DMS 273 (cell line): Measurements from ENCODE around the gene GATA2.

Experiments
- DNase-seq: peaks from one replicate; lab custom pipeline; 2025; ENCODE audit not compliant: unreplicated experiment; lab: John Stamatoyannopoulos, UW

The GATA2 gene

DNA sequence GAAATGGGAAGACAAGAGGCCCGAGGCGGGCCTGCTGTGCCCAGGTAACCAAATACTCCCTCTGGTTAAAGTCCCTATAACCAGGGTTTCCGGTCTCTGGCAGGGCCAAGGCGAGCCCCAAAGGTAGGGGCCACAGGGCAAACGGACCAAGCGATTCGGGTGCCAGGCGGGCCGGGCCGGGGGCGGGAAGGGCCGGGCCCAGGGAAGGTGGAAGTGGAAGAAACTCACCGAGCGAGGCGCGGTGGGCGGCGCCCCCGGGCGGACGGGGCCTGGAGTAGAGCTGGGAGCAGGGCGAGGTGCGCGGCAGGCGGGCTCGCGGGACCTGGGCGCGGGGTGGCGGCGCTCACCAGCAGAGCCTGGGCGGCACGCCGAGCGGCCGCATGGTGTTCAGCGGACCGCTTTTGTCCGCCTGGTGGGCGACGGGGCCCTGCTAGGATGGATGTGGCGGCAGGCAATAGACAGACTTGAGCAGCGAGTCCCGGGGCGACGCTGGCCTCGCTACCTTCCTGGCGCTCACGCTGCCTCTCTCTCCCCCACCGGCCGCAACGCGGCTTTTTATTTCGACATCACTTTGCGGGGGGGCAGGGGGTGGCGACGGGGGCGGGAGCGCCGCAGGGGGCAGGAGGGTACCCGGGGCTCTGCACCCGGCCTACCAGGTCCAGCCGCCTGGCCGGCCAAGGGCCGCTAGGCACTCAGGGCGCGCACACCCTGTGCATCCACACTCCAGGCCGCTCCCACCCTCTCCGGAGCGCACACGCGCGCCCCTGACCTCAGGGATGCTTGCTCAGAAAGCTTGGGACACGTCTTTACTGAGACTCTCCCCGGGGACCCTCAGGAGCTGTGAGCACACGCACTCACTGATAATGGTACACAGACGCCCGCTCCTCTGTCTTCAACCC lies at the start of gene GATA2:
GATA2 (minus strand) TSS at position 531 of the 899 bp plus-strand sequence. CDS start 6,170 bp downstream, outside the sequence.
- DNase-seq, result no peak

DNA sequence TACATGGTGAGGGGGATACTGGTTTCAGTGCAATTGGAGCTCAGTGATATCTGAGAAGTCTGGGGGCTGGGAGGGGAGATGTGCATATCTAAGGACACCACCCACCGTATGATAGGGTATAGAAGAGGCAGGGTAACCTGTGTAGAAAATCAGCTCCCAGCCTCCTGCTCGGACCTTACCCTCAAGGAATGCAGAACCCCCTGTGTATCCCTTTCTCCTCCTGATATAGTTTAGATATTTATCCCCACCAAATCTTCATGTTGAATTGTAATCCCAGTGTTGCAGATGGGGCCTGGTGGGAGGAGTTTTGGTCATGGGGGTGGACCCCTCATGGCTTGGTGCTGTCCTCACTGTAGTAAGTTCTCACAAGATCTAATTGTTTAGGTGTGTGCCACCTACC lies 48.2 kb upstream of the GATA2 start:
- DNase-seq, result no peak

DNA sequence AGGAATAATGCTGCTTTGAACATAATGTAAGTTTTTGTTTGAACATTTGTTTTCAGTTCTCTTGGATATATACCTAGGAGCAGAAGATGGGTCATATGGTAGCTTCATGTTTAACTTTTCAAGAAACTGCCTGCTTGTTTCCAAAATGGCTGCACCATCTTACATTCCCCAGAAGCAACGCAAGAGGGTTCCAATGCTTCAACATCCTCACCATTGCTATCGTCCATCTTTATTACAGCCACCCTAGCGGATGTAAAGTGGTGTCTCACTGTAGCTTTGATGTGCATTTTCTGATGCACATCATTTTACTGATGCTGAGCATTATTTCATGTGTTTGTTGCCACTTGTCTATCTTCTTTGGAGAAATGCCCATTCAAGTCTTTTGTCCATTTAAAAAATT lies 46.4 kb upstream of the GATA2 start:
- DNase-seq, result no peak

DNA sequence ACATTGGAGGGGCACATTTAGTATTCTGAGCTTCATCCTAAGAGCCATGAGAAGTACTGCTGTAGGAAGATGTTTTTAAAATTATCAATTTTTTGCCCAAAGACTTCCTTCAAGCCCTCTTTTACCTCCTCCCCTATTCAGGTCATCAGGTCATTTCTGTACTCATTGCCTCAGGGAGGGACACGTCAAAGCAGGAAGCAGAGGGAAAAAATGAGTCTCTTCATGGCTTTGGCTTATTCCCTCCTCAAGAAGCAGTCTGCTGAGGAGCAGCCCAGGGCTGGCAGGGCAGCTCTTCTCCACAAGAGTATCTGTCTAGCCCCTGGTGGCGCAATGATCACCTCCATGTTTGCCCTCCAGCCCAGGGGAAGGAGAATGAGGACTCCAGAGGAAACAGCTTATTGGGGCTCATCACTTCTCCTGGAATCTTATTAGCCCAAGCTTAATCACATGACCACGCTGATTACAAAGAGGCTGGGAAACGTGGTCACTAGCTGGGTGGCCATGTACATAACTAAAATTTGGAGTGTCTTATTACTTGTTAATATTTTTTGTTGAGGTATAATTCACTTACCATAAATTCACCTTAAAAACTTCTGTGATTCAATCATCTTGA lies 44.2 kb upstream of the GATA2 start:
- DNase-seq, result no peak

DNA sequence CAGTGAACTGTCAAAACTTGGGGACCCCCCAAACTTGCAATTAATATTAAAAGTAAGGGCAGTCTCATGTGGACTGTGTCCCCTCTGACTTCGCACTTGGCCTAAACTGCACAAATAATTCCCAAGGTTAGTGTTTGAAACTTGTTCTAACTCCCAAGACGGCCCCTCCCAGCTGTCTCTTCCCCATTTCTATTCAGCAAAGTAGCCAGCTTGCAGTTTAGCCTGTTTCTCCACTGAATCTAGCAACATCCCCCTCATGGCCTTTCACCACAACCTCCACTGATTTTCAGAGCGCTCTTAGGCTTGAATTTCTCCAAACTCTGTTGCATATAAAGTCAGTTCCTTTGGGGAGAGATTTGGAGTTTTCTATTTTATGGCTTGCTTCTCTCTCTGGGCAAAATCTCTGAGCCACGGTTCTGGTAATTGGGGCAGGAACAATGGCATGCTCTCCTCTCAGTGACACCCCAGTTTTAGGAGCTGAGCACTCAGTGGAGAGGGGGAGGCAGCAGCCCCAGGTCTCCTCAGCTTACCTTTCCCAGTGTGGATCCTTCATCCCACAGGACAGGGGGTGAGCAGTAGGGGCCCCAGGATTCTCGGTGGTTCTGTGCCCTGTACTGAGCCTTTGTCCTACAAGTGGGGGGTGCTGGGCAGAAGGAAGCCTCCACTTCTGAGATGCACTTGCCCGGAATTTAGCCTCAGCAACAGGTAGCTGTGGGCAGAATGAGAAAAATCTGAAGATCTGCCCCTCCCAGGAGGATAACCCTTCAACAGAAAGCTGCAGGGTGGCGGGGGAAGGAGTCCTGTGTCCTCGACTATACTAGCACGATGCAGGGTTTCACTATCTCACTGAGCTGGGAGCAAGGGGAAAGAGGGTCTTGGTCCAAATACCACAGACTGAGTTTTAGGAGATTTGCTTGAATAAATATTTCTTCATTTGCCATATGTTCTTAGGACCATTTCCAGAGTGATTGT lies 39.3 kb upstream of the GATA2 start:
- DNase-seq, result no peak

DNA sequence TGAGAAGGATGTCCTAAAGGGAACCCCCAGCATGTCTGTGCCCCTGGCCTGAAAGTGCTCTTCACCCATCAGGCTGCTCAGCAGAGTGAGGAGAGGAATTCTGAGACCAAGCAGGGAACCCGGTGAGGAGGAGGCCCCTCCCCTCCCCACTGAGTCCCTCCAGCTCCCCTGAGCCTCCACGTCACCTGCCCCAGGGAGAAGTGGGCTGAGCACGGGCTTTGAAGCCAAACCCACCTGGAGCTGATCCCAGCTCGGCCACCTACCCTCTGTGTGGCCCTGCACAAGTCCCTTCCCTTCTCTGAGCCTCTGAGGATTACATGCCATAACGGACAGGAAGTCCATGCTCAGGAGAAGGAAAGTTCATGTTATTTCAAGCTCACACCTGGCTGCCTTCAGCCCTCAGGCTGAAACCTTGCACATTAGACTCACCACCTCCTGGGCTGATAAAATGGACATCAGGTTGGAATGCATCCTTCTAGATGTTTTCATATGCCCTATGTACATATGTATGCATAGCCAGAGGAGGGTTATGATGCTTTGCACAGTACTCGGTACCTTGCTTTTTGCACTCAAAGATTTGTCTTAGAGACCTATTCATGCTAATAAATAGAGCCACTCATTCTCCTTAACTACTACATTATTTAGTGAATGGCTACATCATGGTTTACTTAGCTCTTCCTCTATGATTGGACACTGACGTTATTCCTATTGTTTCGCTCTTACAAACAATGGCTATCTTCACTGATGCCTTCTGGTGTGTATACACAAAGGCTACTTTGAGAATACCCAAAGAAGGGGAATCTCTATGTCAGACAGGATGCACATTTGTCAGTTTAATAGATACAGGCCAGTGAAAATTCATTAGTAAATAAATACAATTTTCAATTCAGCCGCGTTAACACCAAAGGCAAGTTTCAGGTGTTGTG lies 31.6 kb upstream of the GATA2 start:
- DNase-seq, result no peak

DNA sequence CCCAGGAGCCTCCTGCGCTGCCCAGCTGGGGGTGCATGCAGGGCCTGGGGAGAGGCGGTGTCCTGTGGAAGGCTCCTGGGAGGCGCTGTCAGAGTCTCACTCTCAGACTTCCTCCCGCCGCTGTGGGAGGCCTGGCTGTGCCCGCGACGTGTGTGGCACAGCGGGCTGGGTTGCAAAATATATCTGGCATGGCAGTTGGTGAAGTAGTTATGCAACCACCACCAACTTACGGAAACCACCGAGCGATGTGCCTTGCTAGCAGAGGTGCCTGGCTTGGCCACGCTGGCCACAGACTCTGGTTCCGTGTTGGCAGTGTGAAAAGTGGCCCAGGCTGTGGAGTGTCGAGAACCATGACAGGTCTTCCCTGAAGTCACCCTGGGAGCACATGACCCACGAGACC lies 30.6 kb upstream of the GATA2 start:
- no peak for DNase-seq

DNA sequence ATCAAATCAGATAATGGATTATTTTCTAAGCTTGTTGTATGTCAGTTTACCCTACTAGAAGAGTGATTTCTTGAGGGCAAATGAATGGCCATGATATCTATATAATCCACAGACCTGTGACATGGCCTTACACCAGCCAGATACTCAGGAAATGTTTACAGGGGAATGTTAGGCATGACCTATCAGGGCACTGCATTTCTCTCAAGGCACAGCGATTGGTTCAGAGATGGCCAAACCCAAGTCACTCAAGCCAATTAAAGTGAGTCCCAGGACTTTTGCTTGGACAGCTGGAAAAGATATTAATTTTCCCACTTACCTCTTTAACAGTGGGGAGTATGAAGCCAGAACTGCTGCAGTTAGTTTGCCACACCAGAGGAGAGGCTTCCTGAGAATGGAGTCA lies 28.7 kb upstream of the GATA2 start:
- peak; percentile 28 for DNase-seq

DNA sequence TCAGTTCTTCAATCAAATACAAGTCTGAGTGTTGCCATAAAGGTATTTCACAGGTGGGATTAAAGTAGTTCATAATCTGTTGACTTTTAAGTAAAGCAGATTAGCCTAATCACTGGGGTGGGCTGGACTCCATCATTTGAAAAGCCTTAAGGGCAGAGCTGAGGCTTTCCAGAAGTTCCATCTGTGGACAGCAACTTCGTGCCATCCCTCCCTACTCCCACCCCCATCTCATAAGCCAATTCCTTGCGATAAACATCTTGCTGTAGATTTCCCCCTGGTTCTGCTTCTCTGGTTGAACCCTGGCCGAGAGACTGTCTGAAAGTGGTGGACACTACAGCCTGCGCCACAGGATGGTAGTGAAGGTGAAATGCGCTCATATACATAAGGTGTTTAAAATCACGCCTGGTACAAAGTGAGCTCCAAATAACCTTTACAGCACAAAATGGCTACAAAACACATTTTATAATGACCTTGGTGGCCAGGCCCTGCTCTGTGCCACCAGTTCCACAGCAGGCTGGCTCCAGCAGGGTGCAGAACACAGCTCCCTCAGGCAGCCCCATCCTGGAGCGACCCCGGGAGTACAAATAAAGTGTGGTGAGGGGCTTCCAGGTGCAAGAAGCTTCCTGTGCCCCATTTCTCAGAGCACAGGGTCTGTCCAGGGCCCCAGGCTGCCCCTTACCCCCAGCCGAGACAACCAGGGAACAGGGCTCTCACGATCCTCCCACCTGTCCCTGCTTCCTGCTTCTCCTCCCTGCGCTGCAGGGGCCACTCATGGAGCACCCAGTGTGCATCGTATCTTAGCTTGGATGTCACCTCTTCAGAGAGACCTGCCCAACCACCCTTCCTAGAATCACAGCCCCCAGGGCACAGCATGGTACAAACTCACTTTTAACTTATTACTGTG lies 25.8 kb upstream of the GATA2 start:
- DNase-seq, result no peak

DNA sequence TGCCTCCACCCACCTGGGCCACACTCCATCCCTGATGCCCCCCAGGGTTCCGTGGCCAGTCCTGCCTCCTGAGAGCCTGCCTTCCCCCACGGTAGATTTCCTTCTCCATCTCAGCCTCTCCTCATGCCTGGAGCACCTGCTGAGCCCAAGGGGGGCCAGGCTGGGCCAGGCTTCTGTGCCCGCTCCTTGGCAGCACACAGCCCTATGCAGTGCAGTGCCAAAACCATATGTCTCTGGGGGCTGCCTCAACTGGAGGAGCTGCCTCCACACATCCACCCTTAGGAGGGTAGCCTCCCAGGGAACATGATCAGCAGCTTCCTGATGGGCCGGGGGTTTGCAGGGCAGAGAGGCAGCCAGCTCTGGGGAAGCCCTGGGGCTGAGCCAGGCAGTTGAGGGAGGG lies 24.6 kb upstream of the GATA2 start:
- no peak for DNase-seq

DNA sequence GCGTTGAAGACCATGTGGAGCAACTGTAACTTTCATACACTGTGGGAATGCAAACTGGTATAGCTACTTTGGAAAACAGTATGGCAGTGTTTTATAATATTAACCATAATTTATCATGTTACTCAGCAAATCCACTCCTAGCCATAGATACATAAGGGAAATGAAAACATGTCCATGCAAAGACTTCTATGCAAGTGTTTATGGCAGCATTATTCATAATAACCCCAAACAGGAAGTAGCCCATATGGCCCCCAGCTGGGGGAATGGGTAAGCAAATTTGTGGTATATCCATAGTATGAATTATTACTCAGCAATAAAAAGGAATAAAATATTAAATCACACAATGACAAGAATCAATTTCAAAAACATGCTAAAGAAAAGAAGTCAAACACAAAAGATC lies 23.0 kb upstream of the GATA2 start:
- DNase-seq, result no peak

DNA sequence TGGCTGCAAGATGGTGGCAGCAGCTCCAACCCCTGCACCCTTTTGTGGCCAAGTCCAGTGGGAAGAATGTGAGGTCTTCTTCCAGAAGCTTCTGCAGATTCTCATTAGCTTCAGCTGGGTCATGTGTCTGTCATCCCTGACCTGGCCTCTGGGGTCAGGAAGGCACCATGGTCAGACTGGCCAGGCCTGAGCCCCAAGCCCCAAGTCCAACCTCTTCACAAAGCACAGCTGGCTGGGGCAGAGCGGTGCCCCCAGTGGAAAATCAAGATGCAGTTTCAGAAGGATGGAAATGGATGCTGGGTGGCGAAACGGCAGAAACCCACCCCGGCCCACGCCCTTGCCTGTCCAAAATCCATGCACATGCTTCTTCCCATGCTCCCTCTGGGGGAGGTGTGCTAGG lies 15.9 kb upstream of the GATA2 start:
- DNase-seq, result no peak

DNA sequence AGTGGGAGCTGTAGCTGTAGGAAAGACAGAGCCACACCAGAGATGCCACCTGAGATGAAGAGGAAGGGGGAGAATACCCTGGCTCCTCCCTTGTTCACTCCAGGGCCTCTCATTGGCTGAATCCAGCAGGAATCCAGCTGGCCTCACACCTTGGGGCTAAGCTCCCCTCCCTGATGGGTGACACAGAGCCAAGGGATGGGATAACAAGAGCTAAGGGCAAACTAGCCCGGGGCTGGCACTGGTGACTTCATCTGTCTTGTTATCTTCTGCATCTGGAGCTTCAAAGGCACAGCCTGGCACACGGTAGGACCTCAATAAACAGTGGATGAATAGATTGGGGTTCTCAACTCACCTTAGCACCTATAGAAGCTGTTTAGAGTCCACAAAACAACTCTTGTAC lies 13.8 kb upstream of the GATA2 start:
- no peak for DNase-seq

DNA sequence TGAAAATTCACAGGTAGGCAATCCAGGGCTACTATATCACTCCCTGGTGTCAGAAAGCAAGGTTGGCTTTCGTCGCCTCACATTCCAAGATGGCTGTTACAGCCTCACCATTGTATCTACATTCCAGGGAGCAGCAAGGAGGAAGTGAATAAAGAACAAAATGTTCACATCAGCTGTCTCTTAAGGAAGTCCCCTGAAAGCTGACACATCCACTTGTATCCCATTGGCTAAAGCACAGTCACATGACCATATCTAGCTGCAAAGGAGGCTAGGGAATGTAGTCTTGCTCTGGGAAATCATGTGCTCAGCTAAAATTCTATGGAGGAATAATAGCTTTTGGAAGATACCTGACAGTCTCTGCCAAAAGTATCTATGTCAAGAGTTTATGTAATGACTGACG lies 12.8 kb upstream of the GATA2 start:
- DNase-seq, result no peak

DNA sequence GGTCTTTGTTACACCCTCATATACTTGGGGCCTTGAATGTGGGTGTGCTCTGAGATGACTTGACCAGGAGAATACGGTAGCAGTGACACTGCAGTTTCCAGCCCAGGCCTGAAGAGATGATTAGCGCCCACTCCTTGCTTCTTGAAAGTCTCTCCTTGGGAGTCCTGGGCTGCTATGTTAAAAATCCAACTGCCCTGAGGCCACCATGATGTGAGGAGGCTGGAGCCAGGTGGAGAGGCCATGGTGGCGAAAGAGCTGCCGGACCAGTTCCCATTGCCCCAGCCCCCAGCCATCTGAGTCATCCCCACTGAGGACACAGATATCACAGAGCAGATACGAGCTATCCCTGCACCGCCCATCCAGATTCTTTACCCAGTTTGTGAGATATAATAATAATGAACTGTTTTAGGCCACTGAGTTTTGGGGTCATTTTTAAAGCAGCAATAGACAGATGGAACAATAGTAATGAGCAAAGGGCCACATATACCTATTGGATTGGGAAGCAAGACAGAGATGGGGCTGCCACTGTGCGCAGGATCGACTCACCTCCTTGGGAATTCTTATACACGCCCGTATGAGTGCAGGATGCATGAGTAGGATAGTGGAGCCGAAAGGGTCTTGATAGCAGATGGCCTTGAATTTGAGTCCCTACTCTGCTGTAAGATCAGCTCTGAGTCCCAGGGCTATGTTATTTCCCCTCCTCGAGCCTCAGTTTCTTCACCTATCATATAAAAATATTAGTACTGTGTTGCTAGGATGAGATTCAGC lies 12.1 kb upstream of the GATA2 start:
- no peak for DNase-seq

DNA sequence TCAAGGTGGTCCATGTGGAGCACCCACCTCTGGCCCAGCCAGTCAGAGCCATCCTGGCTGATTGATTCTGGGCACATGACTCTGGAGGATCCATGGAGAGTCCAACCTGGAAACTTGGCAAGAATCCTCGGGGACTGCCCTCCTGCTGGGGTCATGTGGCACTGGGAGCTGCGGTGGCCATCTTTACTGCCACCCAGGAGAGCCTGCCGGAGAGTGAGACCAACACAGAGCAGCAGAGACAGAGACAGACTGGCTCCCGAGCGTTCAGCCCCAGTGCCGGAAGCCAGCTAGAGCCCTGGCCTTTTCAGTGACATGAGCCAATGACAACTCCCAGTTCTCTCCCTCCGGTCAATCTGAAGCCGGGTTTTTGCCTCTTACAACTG lies 11.5 kb upstream of the GATA2 start:
- DNase-seq, result no peak

DNA sequence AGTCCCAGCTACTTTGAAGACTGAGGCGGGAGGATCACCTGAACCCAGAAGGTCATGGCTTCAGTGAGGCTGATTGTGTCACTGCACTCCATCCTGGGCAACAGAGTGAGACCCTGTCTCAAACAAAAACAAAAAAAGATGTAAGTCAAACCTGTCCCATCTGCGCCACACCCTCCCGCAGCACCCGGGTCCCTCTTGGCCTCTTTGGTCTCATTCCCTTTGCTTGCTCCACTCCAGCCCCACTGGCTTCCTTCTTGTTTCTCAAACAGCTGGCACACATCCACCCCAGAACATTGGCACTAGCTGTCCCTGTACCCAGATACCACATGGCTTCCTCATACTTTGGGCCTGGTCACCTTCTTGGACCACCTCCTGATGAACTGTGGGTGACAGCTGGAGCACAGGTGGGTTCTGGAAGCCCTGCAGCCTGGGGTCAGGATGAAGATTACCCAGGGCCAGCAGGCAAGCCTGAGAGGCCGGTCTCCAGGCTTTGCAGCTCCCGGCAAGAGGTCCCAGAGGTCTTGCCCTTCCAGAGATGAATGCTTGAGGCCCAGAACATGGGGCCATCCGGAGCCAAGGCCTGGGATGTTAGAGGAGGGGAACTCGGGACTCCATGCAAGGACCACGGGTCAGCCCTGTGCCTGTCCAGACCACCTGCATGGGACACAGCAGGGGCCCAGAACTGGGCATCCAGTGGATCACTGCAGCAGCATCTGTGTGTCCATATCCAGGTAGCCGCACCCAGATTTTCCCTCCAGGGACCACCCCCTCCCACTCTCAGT lies 10.9 kb upstream of the GATA2 start:
- no peak for DNase-seq

DNA sequence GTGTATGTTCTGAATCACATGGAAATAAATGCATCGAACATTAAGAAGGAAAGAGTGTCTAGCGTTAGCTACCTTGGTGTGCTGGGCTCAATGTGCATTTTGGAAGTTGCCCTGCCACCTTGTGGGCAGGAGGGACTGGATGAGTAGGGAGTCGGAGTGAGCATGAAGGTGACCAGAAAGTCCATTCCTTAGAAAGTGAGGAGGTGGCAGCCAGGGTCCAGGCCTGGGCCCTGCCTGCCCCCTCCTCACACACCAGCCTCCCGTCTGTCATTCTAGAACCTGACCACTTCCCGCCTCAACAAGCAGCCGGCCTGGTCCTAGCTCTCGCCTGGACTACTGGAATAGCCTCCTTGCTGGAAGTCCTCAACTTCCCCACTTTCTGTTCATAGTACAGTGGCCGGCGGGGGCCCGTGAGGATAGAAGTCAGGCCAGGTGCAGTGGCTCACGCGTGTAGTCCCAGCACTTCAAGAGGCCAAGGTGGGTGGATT lies 10.2 kb upstream of the GATA2 start:
- DNase-seq, result peak; percentile 54
